Naive B cell (primary cell): ENCODE results near the gene CADM2. TPM values are rescaled to one million over a fixed set of nuclear protein-coding genes. Genes with fewer than 3 reads are reported as not detected.

ENCODE experiments used
- ATAC-seq, 2 donors: fragments of 150-1000 bp; cut with Tn5 transposase; 2 replicates each; pipeline ENCODE4 v1.10.0; 2021; ENCODE audit warnings: low read depth in 2 of 2, mild to moderate bottlenecking in 2 of 2, moderate library complexity in 2 of 2
- DNase-seq: peaks from one replicate; pipeline ENCODE4 v3.0.0; 2022
- H3K27ac Mint-ChIP-seq, 6 donors: one replicate each; pipeline ENCODE4 v1.8.0; 2020 to 2022; ENCODE audit warnings: mild to moderate bottlenecking in 6 of 6, mixed read lengths in 6 of 6, moderate library complexity in 5 of 6, inconsistent platforms in 2 of 6
- H3K27me3 Mint-ChIP-seq, 3 donors: one replicate each; pipeline ENCODE4 v1.8.0; 2021 to 2022; ENCODE audit warnings: mixed read lengths in 3 of 3, mild to moderate bottlenecking in 1 of 3
- H3K36me3 Mint-ChIP-seq, 2 donors: one replicate each; pipeline ENCODE4 v1.8.0; 2020 to 2022; ENCODE audit warnings: mixed read lengths in 2 of 2, inconsistent platforms in 1 of 2, mild to moderate bottlenecking in 1 of 2
- H3K4me1 Mint-ChIP-seq, 3 donors: one replicate each; pipeline ENCODE4 v1.8.0; 2020 to 2022; ENCODE audit warnings: mixed read lengths in 3 of 3, inconsistent platforms in 1 of 3, mild to moderate bottlenecking in 1 of 3, moderate library complexity in 1 of 3
- H3K4me3 Mint-ChIP-seq, 8 donors: one replicate each; pipeline ENCODE4 v1.8.0; 2020 to 2022; ENCODE audit warnings: mild to moderate bottlenecking in 8 of 8, mixed read lengths in 8 of 8, moderate library complexity in 8 of 8, inconsistent platforms in 2 of 8
- H3K9me3 Mint-ChIP-seq, 7 donors: one replicate each; pipeline ENCODE4 v1.8.0; 2020 to 2022; ENCODE audit warnings: mixed read lengths in 7 of 7, mild to moderate bottlenecking in 5 of 7, inconsistent platforms in 2 of 7, moderate library complexity in 1 of 7
- polyA plus RNA-seq, 6 donors: library from polyadenylated mRNA; unstranded; fragments of 300-500 nt; fragmentation: Illumina TruSeq; gene quantifications; one replicate each; pipeline ENCODE4 v1.2.3, GENCODE V29; 2021; ENCODE audit warnings: low read depth in 6 of 6

Gene CADM2
- polyA plus RNA-seq, 6 donors from 2014 or later = 0.26 to 0.59 TPM; not detected in 4

- H3K27ac Mint-ChIP-seq = no peak overlapping the region
These were observed 311.7 kb downstream of the CADM2 start for GRCh38 chr3:85270488-85270887.

DNA sequence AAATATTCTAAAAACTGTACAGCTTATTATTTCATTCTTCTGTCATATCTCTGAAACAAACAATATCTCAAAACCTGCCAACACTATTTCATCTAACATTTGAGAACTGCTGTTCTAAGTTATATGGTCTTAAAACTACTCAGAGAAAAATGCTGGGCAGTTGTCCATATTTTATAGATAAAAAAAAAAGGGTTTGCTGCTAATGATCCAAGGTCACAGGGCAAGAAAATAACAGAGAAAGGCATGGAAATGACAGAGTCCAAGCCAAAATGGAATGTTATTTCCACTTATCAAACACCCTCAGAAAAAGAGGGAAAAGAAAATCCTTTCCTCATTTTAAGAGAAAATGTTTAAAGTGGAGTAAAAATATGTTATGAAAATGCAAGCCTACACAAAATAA is 313.1 kb downstream of the CADM2 start:
- no peak overlapping the region for H3K27ac Mint-ChIP-seq
- H3K4me1 Mint-ChIP-seq = no peaks in the 10 kb centered on the region
- H3K4me3 Mint-ChIP-seq = no peak overlapping the region

More at GRCh38 chr3:85270488-85270887, 311.7 kb downstream of the CADM2 start:
- H3K27me3 Mint-ChIP-seq = no peaks in the 10 kb centered on the region
- DNase-seq (no peak), ATAC-seq (no peak)
- H3K4me1 Mint-ChIP-seq = no peaks in the 10 kb centered on the region
- H3K9me3 Mint-ChIP-seq = no peaks in the 10 kb centered on the region
- no peak overlapping the region for H3K4me3 Mint-ChIP-seq
- H3K36me3 Mint-ChIP-seq = no peaks in the 10 kb centered on the region

GRCh38 chr3:85288257-85288656 is 329.5 kb downstream of the CADM2 start:
- no peak overlapping the region for H3K4me3 Mint-ChIP-seq
- H3K27me3 Mint-ChIP-seq = no peaks in the 10 kb centered on the region
- no peaks in the 10 kb centered on the region for H3K4me1 Mint-ChIP-seq
- peaks cover 0 to 4% (median 0%) of the 10 kb centered on the region in 7 donors for H3K9me3 Mint-ChIP-seq
- ATAC-seq (no peak), DNase-seq (no peak)
- H3K27ac Mint-ChIP-seq = no peak overlapping the region
- no peaks in the 10 kb centered on the region for H3K36me3 Mint-ChIP-seq

More for the DNA sequence above, 313.1 kb downstream of the CADM2 start:
- ATAC-seq = no peak
- no peaks in the 10 kb centered on the region for H3K27me3 Mint-ChIP-seq
- no peaks in the 10 kb centered on the region for H3K36me3 Mint-ChIP-seq
- no peaks in the 10 kb centered on the region for H3K9me3 Mint-ChIP-seq
- no peak for DNase-seq

DNA sequence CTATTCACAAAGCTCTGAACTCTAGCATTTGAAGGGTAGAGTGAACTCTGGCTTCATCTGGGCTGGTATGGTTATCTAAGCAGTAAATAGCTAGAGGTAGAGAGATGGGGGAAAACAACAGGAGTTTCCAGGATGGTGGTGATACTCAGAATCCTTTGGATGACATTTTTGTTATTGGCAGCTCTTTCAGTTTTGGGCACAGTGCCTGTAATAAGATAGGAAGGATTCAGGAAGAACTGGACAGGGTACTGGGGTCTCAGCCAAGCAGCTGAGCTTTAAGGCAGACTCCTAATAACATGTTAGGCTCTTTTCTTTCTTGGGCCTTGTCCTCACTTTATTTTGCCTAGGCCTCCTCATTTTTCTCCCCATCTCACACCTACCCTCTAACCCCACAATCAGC is 338.5 kb downstream of the CADM2 start:
- no peaks in the 10 kb centered on the region for H3K27me3 Mint-ChIP-seq
- H3K4me3 Mint-ChIP-seq = no peak overlapping the region
- DNase-seq (no peak), ATAC-seq (no peak)
- no peaks in the 10 kb centered on the region for H3K36me3 Mint-ChIP-seq
- no peaks in the 10 kb centered on the region for H3K4me1 Mint-ChIP-seq
- H3K27ac Mint-ChIP-seq = no peak overlapping the region
- peaks cover 0 to 4% (median 0%) of the 10 kb centered on the region in 7 donors for H3K9me3 Mint-ChIP-seq

- Mint-ChIP-seq H3K4me3 (no peak overlapping the region), H3K9me3 (peaks cover 0 to 2% (median 0%) of the 10 kb centered on the region in 7 donors), H3K4me1 (no peaks in the 10 kb centered on the region), H3K27me3 (no peaks in the 10 kb centered on the region), H3K36me3 (no peaks in the 10 kb centered on the region), H3K27ac (no peak overlapping the region)
- ATAC-seq = no peak
- DNase-seq = no peak
These were observed 339.2 kb downstream of the CADM2 start for GRCh38 chr3:85298032-85298431.

- Mint-ChIP-seq H3K4me3 (no peak overlapping the region), H3K27me3 (no peaks in the 10 kb centered on the region), H3K9me3 (no peaks in the 10 kb centered on the region), H3K4me1 (no peaks in the 10 kb centered on the region), H3K27ac (no peak overlapping the region), H3K36me3 (no peaks in the 10 kb centered on the region)
- ATAC-seq = no peak
- DNase-seq = no peak
These were observed 344.4 kb downstream of the CADM2 start for GRCh38 chr3:85303156-85303555.

- H3K4me3 Mint-ChIP-seq = no peak overlapping the region
- ATAC-seq (no peak), DNase-seq (no peak)
- H3K9me3 Mint-ChIP-seq = no peaks in the 10 kb centered on the region
- no peaks in the 10 kb centered on the region for H3K4me1 Mint-ChIP-seq
- no peak overlapping the region for H3K27ac Mint-ChIP-seq
- no peaks in the 10 kb centered on the region for H3K36me3 Mint-ChIP-seq
- H3K27me3 Mint-ChIP-seq = no peaks in the 10 kb centered on the region
These were observed 345.7 kb downstream of the CADM2 start for GRCh38 chr3:85304360-85304964.

GRCh38 chr3:85312331-85312730 is 353.5 kb downstream of the CADM2 start:
- Mint-ChIP-seq H3K27me3 (no peaks in the 10 kb centered on the region), H3K4me1 (no peaks in the 10 kb centered on the region), H3K4me3 (no peak overlapping the region), H3K27ac (no peak overlapping the region), H3K36me3 (no peaks in the 10 kb centered on the region), H3K9me3 (peaks cover 0 to 3% (median 0%) of the 10 kb centered on the region in 7 donors)
- ATAC-seq (no peak), DNase-seq (no peak)

DNA sequence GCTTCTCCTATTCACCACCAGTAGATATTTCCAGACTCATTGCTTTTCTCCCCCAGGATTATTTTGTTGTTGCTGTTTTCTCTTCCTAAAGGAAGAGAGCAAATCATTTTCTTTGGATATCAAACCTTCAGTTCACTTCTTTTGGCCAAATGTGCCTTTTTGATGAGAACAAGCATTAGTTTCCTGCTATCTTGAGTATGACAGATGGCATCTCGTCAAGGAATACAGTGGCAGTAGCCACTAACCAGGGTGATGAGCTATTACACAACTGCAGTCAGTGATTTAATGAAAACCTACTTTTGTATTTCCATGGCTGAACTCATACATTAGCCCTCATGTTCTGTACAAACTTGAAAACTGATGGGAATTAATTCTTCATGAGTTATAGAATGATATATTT is 354.6 kb downstream of the CADM2 start:
- H3K4me1 Mint-ChIP-seq = no peaks in the 10 kb centered on the region
- DNase-seq (no peak), ATAC-seq (no peak)
- no peak overlapping the region for H3K4me3 Mint-ChIP-seq
- no peak overlapping the region for H3K27ac Mint-ChIP-seq
- H3K27me3 Mint-ChIP-seq = no peaks in the 10 kb centered on the region
- H3K36me3 Mint-ChIP-seq = no peaks in the 10 kb centered on the region
- peaks cover 0 to 3% (median 0%) of the 10 kb centered on the region in 7 donors for H3K9me3 Mint-ChIP-seq

- no peaks in the 10 kb centered on the region for H3K36me3 Mint-ChIP-seq
- H3K27ac Mint-ChIP-seq = no peak overlapping the region
- H3K9me3 Mint-ChIP-seq = peaks cover 2 to 7% (median 4%) of the 10 kb centered on the region in 7 donors
- H3K27me3 Mint-ChIP-seq = no peaks in the 10 kb centered on the region
- DNase-seq (no peak), ATAC-seq (no peak)
- no peak overlapping the region for H3K4me3 Mint-ChIP-seq
- H3K4me1 Mint-ChIP-seq = no peaks in the 10 kb centered on the region
These were observed 357.5 kb downstream of the CADM2 start for GRCh38 chr3:85316252-85316651.

DNA sequence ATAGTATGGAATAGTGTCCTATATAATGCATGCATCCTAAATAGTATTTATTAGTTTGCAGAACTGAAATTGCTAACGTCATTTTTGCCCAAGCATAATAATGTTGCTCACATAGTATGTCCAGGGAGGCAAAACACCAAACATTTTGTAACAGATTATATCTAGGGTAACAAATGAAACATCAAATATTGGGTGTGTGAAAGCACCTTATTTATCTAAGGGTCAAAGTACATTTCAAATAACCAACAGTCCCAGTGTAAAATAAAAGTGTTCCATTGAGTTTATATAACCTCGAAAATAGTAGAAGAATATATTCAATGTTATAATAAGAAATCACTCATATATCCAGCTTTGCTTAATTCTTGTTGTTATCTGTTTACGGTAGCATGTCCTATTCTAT is 363.1 kb downstream of the CADM2 start:
- no peaks in the 10 kb centered on the region for H3K36me3 Mint-ChIP-seq

GRCh38 chr3:85330071-85330470 is 371.3 kb downstream of the CADM2 start:
- no peaks in the 10 kb centered on the region for H3K27me3 Mint-ChIP-seq
- no peak overlapping the region for H3K27ac Mint-ChIP-seq

More for the DNA sequence above, 363.1 kb downstream of the CADM2 start:
- DNase-seq (no peak), ATAC-seq (no peak)
- Mint-ChIP-seq H3K9me3 (peaks cover 0 to 7% (median 3%) of the 10 kb centered on the region in 7 donors), H3K27ac (no peak overlapping the region), H3K4me1 (no peaks in the 10 kb centered on the region), H3K4me3 (no peak overlapping the region), H3K27me3 (no peaks in the 10 kb centered on the region)

GRCh38 chr3:85337895-85338294 is 379.1 kb downstream of the CADM2 start:
- Mint-ChIP-seq H3K4me1 (no peaks in the 10 kb centered on the region), H3K9me3 (no peaks in the 10 kb centered on the region), H3K4me3 (no peak overlapping the region), H3K27ac (no peak overlapping the region), H3K27me3 (no peaks in the 10 kb centered on the region), H3K36me3 (no peaks in the 10 kb centered on the region)
- no peak for ATAC-seq
- DNase-seq = no peak

More at GRCh38 chr3:85330071-85330470, 371.3 kb downstream of the CADM2 start:
- Mint-ChIP-seq H3K4me1 (no peaks in the 10 kb centered on the region), H3K9me3 (no peaks in the 10 kb centered on the region), H3K36me3 (no peaks in the 10 kb centered on the region), H3K4me3 (no peak overlapping the region)
- ATAC-seq (no peak), DNase-seq (no peak)

DNA sequence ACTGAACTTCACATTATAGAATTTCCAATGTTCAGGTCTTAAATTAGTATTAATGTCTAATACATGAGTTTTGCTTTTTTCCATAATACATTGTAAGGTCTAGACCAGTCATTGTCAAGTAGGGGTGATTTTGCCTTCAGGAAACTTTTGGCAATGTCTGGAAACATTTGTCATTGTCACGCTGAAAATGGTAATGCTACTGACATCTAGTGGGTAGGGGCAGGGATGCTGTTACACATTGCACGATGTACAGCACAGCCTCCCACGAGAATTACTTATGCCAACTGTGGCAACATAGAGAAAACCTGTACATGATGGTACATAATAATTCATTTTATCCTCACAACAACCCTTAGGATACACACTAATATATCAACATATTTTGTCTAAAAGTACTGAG is 384.1 kb downstream of the CADM2 start:
- H3K36me3 Mint-ChIP-seq = no peaks in the 10 kb centered on the region
- peaks cover 0 to 2% (median 0%) of the 10 kb centered on the region in 7 donors for H3K9me3 Mint-ChIP-seq
- no peak overlapping the region for H3K27ac Mint-ChIP-seq
- ATAC-seq (no peak), DNase-seq (no peak)
- no peaks in the 10 kb centered on the region for H3K4me1 Mint-ChIP-seq
- H3K27me3 Mint-ChIP-seq = no peaks in the 10 kb centered on the region
- H3K4me3 Mint-ChIP-seq = no peak overlapping the region

GRCh38 chr3:85355572-85355971 is 396.8 kb downstream of the CADM2 start:
- DNase-seq = no peak
- H3K4me3 Mint-ChIP-seq = no peak overlapping the region
- H3K4me1 Mint-ChIP-seq = no peaks in the 10 kb centered on the region
- no peaks in the 10 kb centered on the region for H3K9me3 Mint-ChIP-seq
- no peak for ATAC-seq
- H3K27me3 Mint-ChIP-seq = no peaks in the 10 kb centered on the region
- H3K36me3 Mint-ChIP-seq = no peaks in the 10 kb centered on the region
- H3K27ac Mint-ChIP-seq = no peak overlapping the region
